ENCODE measurements around the gene SETDB2.

- TF ChIP-seq CTCF (conservative IDR thresholded peaks at IDR 0.05; ENCODE audit: low read depth, low read length) (no peak), EZH2 (IDR thresholded peaks at IDR 0.05; ENCODE audit: low read length, unreplicated experiment) (no peak), EZH2phosphoT487 (IDR thresholded peaks at IDR 0.05; ENCODE audit: borderline replicate concordance, low read length) (no peak)
These were observed 68.5 kb downstream of the SETDB2 start for GRCh38 chr13:49512578-49512977.

All from PC-3 (cell line).